Fibroblast of lung (primary cell): ENCODE results near the gene C3orf70. TPM values are rescaled to one million over a fixed set of nuclear protein-coding genes. Genes with fewer than 3 reads are reported as not detected.

ENCODE experiments used
- DNase-seq, 2 donors: peaks; one replicate each; pipeline versions ENCODE4 v3.0.0 to v3.0.0-alpha.2; 2010; ENCODE audit warnings: low read depth in 2 of 2
- H2AFZ ChIP-seq: 2 replicates; pipeline ENCODE4 v1.5.1; 2012; ENCODE audit warnings: low read length, control low read depth, inconsistent platforms
- H3K27ac ChIP-seq: 2 replicates; pipeline ENCODE4 v1.5.1; 2011; ENCODE audit warnings: low read length, control low read depth; ENCODE audit not compliant: insufficient read depth
- H3K27me3 ChIP-seq: 2 replicates; pipeline ENCODE4 v1.5.1; 2011; ENCODE audit warnings: mild to moderate bottlenecking, low read length; ENCODE audit not compliant: control insufficient read depth, insufficient read depth
- H3K36me3 ChIP-seq: 2 replicates; pipeline ENCODE4 v1.5.1; 2011; ENCODE audit warnings: low read length; ENCODE audit not compliant: control insufficient read depth, insufficient read depth
- H3K4me1 ChIP-seq: 2 replicates; pipeline ENCODE4 v1.5.1; 2011; ENCODE audit warnings: low read length; ENCODE audit not compliant: control insufficient read depth, insufficient read depth; ENCODE audit errors: extremely low read depth
- H3K4me2 ChIP-seq: 2 replicates; pipeline ENCODE4 v1.5.1; 2011; ENCODE audit warnings: low read length, control low read depth; ENCODE audit not compliant: insufficient read depth; ENCODE audit errors: extremely low read depth
- H3K4me3 ChIP-seq, 4 experiments: fragments of 200-600 bp in 1 of 4; sonication (generic) in 1 of 4; replicated peaks in 1 of 4; 2 replicates each; pipeline ENCODE4 v1.5.1; 2011 to 2016; ENCODE audit warnings: low read length in 4 of 4, low read depth in 3 of 4, mild to moderate bottlenecking in 3 of 4, control low read depth in 2 of 4, inconsistent platforms in 1 of 4, mixed read lengths in 1 of 4; ENCODE audit not compliant: insufficient read depth in 1 of 4; ENCODE audit errors: control extremely low read depth in 1 of 4
- H3K79me2 ChIP-seq: 2 replicates; pipeline ENCODE4 v1.5.1; 2012; ENCODE audit warnings: mild to moderate bottlenecking, low read length, inconsistent platforms; ENCODE audit not compliant: control insufficient read depth, insufficient read depth
- H3K9ac ChIP-seq: 2 replicates; pipeline ENCODE4 v1.5.1; 2011; ENCODE audit warnings: mild to moderate bottlenecking, low read length, control low read depth; ENCODE audit not compliant: insufficient read depth
- H3K9me3 ChIP-seq: 2 replicates; pipeline ENCODE4 v1.5.1; 2012; ENCODE audit warnings: low read depth, low read length; ENCODE audit not compliant: control insufficient read depth, insufficient read depth
- H4K20me1 ChIP-seq: 2 replicates; pipeline ENCODE4 v1.5.1; 2011; ENCODE audit warnings: low read length; ENCODE audit not compliant: control insufficient read depth, insufficient read depth; ENCODE audit errors: extremely low read depth
- CTCF ChIP-seq, 2 donors: IDR thresholded peaks in 1 of 2; conservative IDR thresholded peaks in 1 of 2; 1 replicate in 1 of 2; 2 replicates in 1 of 2; pipeline ENCODE4 v1.5.1; 2011 to 2012; ENCODE audit warnings: low read length in 2 of 2, control low read depth in 1 of 2, inconsistent platforms in 1 of 2, low read depth in 1 of 2, mild to moderate bottlenecking in 1 of 2
- EZH2 ChIP-seq: IDR thresholded peaks from 2 replicates; pipeline ENCODE4 v1.5.1; 2012; ENCODE audit warnings: low read length, control low read depth, mild to moderate bottlenecking; ENCODE audit errors: missing control alignments
- polyA minus RNA-seq: library from RNA; depleted of rRNA, polyadenylated mRNA; stranded (reverse); fragments of >200 nt; gene quantifications from 2 replicates; pipeline ENCODE4 v1.2.3, GENCODE V29; 2011; ENCODE audit warnings: low replicate concordance
- polyA plus RNA-seq, 2 donors: library from polyadenylated mRNA; depleted of rRNA in 1 of 2; stranded (reverse) in 1 of 2; unstranded in 1 of 2; fragments of >200 nt; gene quantifications; 2 replicates each; pipeline ENCODE4 v1.2.1, GENCODE V29; 2011 to 2012; ENCODE audit warnings: missing spikeins in 1 of 2
- total RNA-seq: library from RNA; depleted of rRNA; stranded (reverse); fragments of >200 nt; gene quantifications from 2 replicates; pipeline ENCODE4 v1.2.1, GENCODE V29; 2014

Gene C3orf70
- total RNA-seq (0.26 and 0.33 TPM in 2 replicates), polyA plus RNA-seq (1.6 and 4.7 TPM in 2 replicates), polyA minus RNA-seq (2.4 and 7.2 TPM in 2 replicates)
- polyA plus RNA-seq (2012) = 0.86 and 2.4 TPM in 2 replicates

GRCh38 chr3:185152410-185153170, at the start of gene C3orf70:
C3orf70 (minus strand) TSS chr3:185153060; CDS start chr3:185152823, 237 bp downstream.
- no peaks in the 10 kb centered on the region for H3K79me2 ChIP-seq
- H3K4me3 ChIP-seq = peak within 1 kb of the TSS; percentile 58 to 66 (median 61)
- no peaks in the 10 kb centered on the region for H3K4me1 ChIP-seq
- H3K9ac ChIP-seq = peak within 1 kb of the TSS; percentile 55
- peaks cover 9% of the 10 kb centered on the region for H3K27me3 ChIP-seq
- DNase-seq = peak; percentile 58 to 65
- H3K9me3 ChIP-seq = no peaks in the 10 kb centered on the region
- H3K4me2 ChIP-seq = peak within 1 kb of the TSS; percentile 81
- H3K36me3 ChIP-seq = no peaks in the 10 kb centered on the region
- TF ChIP-seq EZH2 = peak; percentile 54
- TF ChIP-seq CTCF (conservative IDR thresholded peaks at IDR 0.05 in 1 of 2, IDR thresholded peaks at IDR 0.05 in 1 of 2; ENCODE audit: low read depth in 1 of 2, low read length in 2 of 2) = no peak
- H2AFZ ChIP-seq = peak within 1 kb of the TSS; percentile 90
- no peaks in the 10 kb centered on the region for H4K20me1 ChIP-seq
- peak within 1 kb of the TSS; percentile 46 for H3K27ac ChIP-seq

- peaks cover 3% of the 10 kb centered on the region for H3K4me1 ChIP-seq
- no peaks in the 10 kb centered on the region for H3K9me3 ChIP-seq
- no peak for TF ChIP-seq CTCF (conservative IDR thresholded peaks at IDR 0.05 in 1 of 2, IDR thresholded peaks at IDR 0.05 in 1 of 2; ENCODE audit: low read depth in 1 of 2, low read length in 2 of 2)
- no peak for TF ChIP-seq EZH2
- no peaks in the 10 kb centered on the region for H4K20me1 ChIP-seq
- H3K36me3 ChIP-seq = no peaks in the 10 kb centered on the region
- H3K27me3 ChIP-seq = no peaks in the 10 kb centered on the region
- no peaks in the 10 kb centered on the region for H3K79me2 ChIP-seq
- no peak overlapping the region for H3K27ac ChIP-seq
- H2AFZ ChIP-seq = no peak overlapping the region
- H3K4me3 ChIP-seq = no peak overlapping the region
- no peak overlapping the region for H3K9ac ChIP-seq
- H3K4me2 ChIP-seq = no peak overlapping the region
- peak; percentile 85 to 87 for DNase-seq
Observed at GRCh38 chr3:185200639-185201038, 47.8 kb upstream of the C3orf70 start.

DNA sequence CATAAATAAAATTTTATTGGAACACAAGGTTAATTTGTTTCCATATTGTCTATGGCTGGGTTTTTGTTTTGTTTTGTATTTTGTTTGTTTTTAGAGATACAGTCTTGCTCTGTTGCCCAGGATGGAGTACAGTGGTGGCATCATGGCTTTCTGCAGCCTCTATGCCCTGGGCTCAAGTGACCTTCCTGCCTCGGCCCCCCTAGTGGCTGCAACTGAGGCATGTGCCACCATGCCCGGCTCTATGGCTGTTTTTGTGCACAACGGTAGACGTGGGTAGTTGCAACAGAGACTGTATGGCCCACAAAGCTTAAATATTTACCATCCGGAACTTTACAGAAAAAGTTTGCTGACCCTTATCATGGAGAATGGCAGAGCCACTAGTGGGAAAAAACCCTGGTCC, 46.8 kb upstream of the C3orf70 start:
- no peak overlapping the region for H3K9ac ChIP-seq

More for the DNA sequence above, 46.8 kb upstream of the C3orf70 start:
- TF ChIP-seq CTCF (conservative IDR thresholded peaks at IDR 0.05 in 1 of 2, IDR thresholded peaks at IDR 0.05 in 1 of 2; ENCODE audit: low read depth in 1 of 2, low read length in 2 of 2) = peak in 1 of 2 donors; percentile 2
- TF ChIP-seq EZH2 = no peak
- no peaks in the 10 kb centered on the region for H3K9me3 ChIP-seq
- H3K79me2 ChIP-seq = no peaks in the 10 kb centered on the region
- no peak overlapping the region for H3K4me3 ChIP-seq
- H2AFZ ChIP-seq = no peak overlapping the region
- H3K27ac ChIP-seq = no peak overlapping the region
- no peak overlapping the region for H3K4me2 ChIP-seq
- DNase-seq = no peak
- H3K4me1 ChIP-seq = peaks cover 3% of the 10 kb centered on the region
- no peaks in the 10 kb centered on the region for H4K20me1 ChIP-seq
- H3K36me3 ChIP-seq = no peaks in the 10 kb centered on the region
- H3K27me3 ChIP-seq = no peaks in the 10 kb centered on the region
